GM12873 (cell line): ENCODE results near the gene C2CD2.

ENCODE experiments used
- TF ChIP-seq, protein P1 (sequence below): IDR thresholded peaks from 2 replicates; pipeline ENCODE4 v1.5.1; 2012; ENCODE audit warnings: low read depth, mild to moderate bottlenecking, moderate library complexity, low read length, control low read depth; ENCODE audit not compliant: insufficient read depth; ENCODE audit errors: missing control alignments

The C2CD2 gene

DNA sequence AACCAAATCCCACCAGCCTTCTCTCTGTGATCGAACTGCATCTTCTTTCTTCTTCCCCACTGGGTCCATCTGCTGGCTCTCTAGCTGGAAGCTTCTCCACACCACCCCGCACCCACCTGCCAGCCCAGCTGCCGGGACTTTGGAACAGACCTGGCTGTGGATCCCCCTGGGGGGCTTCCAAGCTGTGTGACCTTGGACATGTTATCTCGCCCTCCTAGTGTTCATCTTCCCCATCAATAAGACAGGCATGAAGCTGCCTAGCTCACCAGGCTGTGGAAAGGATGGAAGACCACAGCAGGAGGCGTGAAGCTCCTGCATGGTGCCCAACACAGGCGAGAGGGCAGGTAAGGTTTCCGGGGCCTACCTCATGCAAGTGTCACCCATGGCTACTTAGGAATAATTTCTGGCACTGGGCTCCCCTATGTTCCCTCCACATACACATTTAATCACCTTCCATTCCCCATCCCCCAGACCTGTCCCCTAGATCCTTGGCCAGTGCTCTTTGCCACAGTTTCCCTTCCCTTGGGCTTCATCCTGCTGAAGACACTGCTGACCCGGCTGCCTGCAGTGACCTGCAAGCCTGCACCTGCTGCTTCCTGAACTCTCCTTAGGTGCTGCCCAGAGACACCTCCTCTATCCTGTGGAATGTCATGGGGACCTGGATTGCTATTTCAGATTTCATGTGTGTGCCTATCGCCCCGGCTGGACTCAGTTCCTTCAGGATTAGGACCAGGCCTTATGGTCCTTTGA lies 13.2 kb upstream of the C2CD2 start:
- TF ChIP-seq, protein P1, sequence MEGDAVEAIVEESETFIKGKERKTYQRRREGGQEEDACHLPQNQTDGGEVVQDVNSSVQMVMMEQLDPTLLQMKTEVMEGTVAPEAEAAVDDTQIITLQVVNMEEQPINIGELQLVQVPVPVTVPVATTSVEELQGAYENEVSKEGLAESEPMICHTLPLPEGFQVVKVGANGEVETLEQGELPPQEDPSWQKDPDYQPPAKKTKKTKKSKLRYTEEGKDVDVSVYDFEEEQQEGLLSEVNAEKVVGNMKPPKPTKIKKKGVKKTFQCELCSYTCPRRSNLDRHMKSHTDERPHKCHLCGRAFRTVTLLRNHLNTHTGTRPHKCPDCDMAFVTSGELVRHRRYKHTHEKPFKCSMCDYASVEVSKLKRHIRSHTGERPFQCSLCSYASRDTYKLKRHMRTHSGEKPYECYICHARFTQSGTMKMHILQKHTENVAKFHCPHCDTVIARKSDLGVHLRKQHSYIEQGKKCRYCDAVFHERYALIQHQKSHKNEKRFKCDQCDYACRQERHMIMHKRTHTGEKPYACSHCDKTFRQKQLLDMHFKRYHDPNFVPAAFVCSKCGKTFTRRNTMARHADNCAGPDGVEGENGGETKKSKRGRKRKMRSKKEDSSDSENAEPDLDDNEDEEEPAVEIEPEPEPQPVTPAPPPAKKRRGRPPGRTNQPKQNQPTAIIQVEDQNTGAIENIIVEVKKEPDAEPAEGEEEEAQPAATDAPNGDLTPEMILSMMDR: no peak

DNA sequence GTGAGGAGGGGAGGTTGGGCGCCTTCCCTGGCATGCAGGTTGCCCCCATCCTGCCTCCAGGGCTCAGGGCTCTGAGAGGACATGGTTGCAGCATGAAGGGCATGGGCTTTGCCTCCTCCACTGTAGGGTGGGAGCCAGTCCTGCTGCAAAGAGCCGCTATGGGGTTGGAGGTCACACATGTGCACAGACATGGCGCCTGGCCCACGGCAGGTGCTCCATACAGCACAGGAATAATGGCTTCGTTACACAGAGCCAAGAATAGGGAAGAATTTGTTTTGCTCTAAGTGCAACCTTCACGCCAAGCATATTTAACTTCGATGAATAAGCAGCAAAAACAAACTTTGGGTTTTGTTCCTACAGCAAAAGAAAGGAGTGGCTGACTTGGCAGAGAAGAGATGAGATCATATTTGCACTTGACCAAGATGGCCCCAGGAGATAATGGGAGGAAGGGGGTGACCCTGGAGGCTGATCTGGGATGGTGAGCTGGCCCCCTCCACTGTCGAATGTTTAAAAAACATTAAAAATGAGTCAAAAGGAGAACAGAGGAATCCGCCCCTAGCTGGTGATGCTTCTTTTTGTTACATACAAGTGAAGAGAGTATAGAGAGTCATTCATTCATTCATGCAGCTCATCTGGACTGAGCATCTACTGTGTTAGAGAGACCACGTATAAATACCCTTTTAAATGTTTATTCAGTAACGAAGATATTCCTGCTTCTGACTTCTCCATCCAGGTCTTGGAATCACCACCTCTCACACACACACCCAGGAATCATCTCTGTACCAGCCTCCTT lies 12.4 kb upstream of the C2CD2 start:
- TF ChIP-seq, protein P1: no peak

DNA sequence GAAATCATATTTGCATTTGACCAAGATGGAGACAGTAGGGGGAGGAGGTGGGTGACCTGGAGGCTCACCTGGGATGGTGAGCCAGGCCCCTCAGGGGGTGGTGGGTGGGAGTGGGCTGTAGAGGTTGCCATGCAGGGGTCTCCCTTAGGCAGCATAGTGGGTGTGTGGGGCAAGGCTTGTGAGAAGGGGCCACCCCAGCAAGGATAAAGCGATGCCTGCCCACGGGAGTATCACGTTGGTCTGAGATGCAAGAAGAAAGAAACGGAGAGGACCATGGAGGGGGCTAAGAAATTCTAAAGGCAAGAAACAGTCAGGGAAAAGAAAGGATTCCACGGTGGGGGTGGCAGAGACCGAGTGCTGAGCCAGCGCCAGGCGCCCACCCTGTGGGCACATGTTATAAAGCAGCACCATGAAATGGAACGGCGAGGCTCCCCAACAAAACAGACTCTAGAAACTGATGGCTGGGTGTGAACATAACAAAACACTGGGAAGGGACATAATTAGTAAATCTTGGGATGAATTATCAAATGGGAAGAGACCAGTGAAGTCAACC lies 11.7 kb upstream of the C2CD2 start:
- TF ChIP-seq, protein P1: no peak

DNA sequence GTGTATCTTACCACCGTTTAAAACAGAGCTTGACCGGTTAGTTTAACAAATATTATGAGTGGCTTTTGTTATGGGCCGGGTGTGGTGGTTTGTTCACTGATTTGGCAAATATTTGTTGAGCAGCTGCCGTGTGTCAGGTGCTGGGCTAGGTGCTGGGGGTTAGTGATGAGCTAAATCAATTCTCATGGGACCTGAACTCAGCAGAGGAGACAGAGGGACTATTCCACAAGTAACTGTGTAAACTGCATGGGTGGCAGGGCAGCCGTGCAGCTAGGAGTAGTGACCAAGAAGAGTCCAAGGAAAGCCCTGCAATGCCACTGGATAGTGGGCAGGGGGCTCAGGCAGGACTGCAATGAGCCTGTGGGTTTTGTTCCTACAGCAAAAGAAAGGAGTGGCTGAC lies 11.2 kb upstream of the C2CD2 start:
- TF ChIP-seq, protein P1: no peak

DNA sequence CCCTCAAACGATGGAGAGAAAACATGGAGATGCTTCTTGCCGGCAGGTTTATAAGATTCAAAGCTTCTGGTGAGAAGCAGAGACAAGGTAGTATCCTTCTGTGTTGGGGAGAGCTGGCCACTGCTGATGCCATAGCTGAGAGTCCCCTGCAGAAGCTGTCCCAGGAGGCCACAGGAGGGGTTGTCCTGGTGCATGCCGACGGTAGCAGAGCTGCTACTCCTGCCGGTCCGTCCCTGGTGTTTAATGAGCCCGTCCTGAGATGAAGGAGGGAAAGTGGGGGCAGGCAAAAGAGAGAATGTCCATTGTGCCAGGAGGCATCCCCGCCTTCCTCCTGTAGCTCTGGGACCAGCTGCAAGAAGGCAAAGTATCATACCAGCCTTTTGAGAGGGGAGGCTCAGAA lies 10.4 kb upstream of the C2CD2 start:
- TF ChIP-seq, protein P1: no peak

DNA sequence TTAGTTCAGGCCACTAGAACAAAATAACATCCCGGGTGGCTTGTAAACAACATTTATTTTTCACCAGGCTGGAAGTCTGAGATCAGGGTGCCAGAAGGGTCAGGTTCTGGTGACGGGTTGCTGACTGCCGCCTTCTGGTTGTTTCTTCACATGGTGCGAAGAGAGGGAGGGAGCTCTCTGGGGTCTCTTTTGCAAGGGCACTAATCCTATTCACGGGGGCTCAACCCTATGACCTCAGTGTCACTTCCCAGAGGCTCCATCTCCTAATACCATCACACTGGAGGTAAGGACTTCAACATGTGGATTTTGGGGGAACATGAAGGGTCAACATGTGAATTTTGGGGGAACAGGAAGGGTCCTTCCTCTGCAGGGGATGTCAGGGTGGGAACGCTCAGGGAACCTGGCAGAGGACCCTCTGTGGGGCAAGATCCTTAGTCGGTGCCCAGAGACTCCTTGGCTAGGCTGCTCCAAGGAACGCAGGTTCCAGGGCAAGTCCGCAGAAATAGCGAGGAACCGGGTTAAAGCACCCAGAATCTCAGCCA lies 8.7 kb upstream of the C2CD2 start:
- TF ChIP-seq, protein P1: no peak

DNA sequence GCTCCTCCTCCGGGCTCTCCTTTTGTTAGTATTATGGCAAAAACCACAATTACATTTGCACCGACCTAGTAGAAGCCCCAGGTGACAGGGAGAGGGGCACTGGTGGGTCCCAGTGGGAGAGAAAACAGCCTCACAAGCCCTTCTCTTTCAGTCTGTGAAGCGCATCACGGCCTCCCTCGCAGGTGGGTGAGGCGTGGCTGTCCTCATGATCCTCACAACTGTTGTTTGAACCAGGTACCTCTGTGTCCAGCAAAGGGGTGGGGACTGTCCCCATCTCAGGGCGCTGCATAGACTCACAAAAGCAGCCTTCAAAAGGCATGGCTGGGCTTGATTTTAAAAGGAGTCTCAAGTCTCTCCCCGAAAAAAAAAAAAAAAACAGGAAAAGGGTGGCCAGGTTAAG lies 7.9 kb upstream of the C2CD2 start:
- TF ChIP-seq, protein P1: no peak
